IMR-90 (cell line): ENCODE results near the gene C5orf58. TPM values are rescaled to one million over a fixed set of nuclear protein-coding genes. Genes with fewer than 3 reads are reported as not detected.

Experiments used
- ATAC-seq: fragments of 200-7000 bp; cut with Tn5 transposase; 2 replicates; pipeline ENCODE4 v1.9.1; 2020; ENCODE audit warnings: low read depth, mild to moderate bottlenecking, moderate library complexity
- BruUV-seq: library from RNA; stranded (reverse); fragments of 400-500 nt; replicated peaks from 2 replicates; lab custom pipeline; 2021; lab: Mats Ljungman, UMichigan
- CTCF ChIA-PET: fragments of 300-600 bp; formaldehyde crosslinking; extraction: SDS; loops from one replicate; lab custom pipeline; 2021; ENCODE audit warnings: antibody characterized with exemption; lab: Yijun Ruan, JAX
- POLR2A ChIA-PET: fragments of 300-600 bp; sonication (Branson Sonifier 250); formaldehyde crosslinking; loops from one replicate; lab custom pipeline; 2022; ENCODE audit warnings: antibody characterized with exemption; ENCODE audit not compliant: unreplicated experiment; lab: Charles Lee
- DNase-seq: peaks from one replicate; pipeline ENCODE4 v3.0.0; 2013
- H2AFZ ChIP-seq: replicated peaks from 2 replicates; pipeline ENCODE3; 2013; ENCODE audit warnings: low read length, mild to moderate bottlenecking; ENCODE audit not compliant: poor library complexity
- H2AK5ac ChIP-seq: 2 replicates; pipeline ENCODE4 v1.6.1; 2013; ENCODE audit warnings: low read depth, low read length, inconsistent platforms
- H2AK9ac ChIP-seq: replicated peaks from 2 replicates; pipeline ENCODE3; 2013; ENCODE audit warnings: mild to moderate bottlenecking, low read depth, low read length, moderate library complexity; ENCODE audit not compliant: poor library complexity
- H2BK120ac ChIP-seq: 2 replicates; pipeline ENCODE4 v1.6.1; 2013; ENCODE audit warnings: low read depth, low read length, inconsistent platforms
- H2BK15ac ChIP-seq: 3 replicates; pipeline ENCODE4 v1.6.1; 2013; ENCODE audit warnings: low read depth, low read length, inconsistent platforms
- H2BK20ac ChIP-seq: 2 replicates; pipeline ENCODE4 v1.6.1; 2013; ENCODE audit warnings: low read depth, mild to moderate bottlenecking, inconsistent platforms, low read length, moderate library complexity
- H2BK5ac ChIP-seq: 2 replicates; pipeline ENCODE4 v1.6.1; 2013; ENCODE audit warnings: mild to moderate bottlenecking, low read depth, low read length, inconsistent platforms; ENCODE audit not compliant: poor library complexity, severe bottlenecking
- H3K14ac ChIP-seq: replicated peaks from 2 replicates; pipeline ENCODE4 v1.6.1; 2013; ENCODE audit warnings: low read depth, low read length, inconsistent platforms
- H3K18ac ChIP-seq: 2 replicates; pipeline ENCODE4 v1.6.1; 2013; ENCODE audit warnings: low read depth, low read length, control low read depth
- H3K23ac ChIP-seq: 2 replicates; pipeline ENCODE4 v1.6.1; 2013; ENCODE audit warnings: low read depth, low read length, inconsistent platforms
- H3K27ac ChIP-seq: 2 replicates; pipeline ENCODE4 v1.5.1; 2013; ENCODE audit warnings: mild to moderate bottlenecking, control low read depth, low read length; ENCODE audit not compliant: insufficient read depth
- H3K27me3 ChIP-seq: 2 replicates; pipeline ENCODE4 v1.6.1; 2013; ENCODE audit warnings: low read length; ENCODE audit not compliant: control insufficient read depth, insufficient read depth
- H3K36me3 ChIP-seq: 2 replicates; pipeline ENCODE4 v1.6.1; 2013; ENCODE audit warnings: low read length, mixed read lengths; ENCODE audit not compliant: control insufficient read depth, insufficient read depth
- H3K4ac ChIP-seq: 2 replicates; pipeline ENCODE4 v1.6.1; 2013; ENCODE audit warnings: low read depth, low read length, inconsistent platforms
- H3K4me1 ChIP-seq: 2 replicates; pipeline ENCODE4 v1.6.1; 2013; ENCODE audit warnings: low read length, mixed read lengths; ENCODE audit not compliant: control insufficient read depth, insufficient read depth
- H3K4me2 ChIP-seq: 2 replicates; pipeline ENCODE4 v1.6.1; 2013; ENCODE audit warnings: low read depth, mild to moderate bottlenecking, control low read depth, low read length, moderate library complexity
- H3K4me3 ChIP-seq: 2 replicates; pipeline ENCODE4 v1.5.1; 2013; ENCODE audit warnings: low read depth, mild to moderate bottlenecking, control low read depth, low read length, moderate library complexity; ENCODE audit not compliant: insufficient read depth
- H3K56ac ChIP-seq: 2 replicates; pipeline ENCODE4 v1.6.1; 2013; ENCODE audit warnings: low read length, inconsistent platforms; ENCODE audit not compliant: insufficient read depth; ENCODE audit errors: extremely low read depth
- H3K79me1 ChIP-seq, 2 experiments: 2 replicates each; pipeline ENCODE4 v1.6.1; 2013; ENCODE audit warnings: low read length in 2 of 2, inconsistent platforms in 1 of 2, low read depth in 1 of 2
- H3K9ac ChIP-seq: 2 replicates; pipeline ENCODE4 v1.6.1; 2013; ENCODE audit warnings: low read depth, low read length, control low read depth
- H3K9me1 ChIP-seq: 2 replicates; pipeline ENCODE4 v1.6.1; 2013; ENCODE audit warnings: low read length, inconsistent platforms; ENCODE audit not compliant: insufficient read depth
- H3K9me3 ChIP-seq: 2 replicates; pipeline ENCODE4 v1.6.1; 2013; ENCODE audit warnings: low read length; ENCODE audit not compliant: control insufficient read depth, insufficient read depth
- H4K20me1 ChIP-seq: 2 replicates; pipeline ENCODE4 v1.6.1; 2013; ENCODE audit warnings: low read length, inconsistent platforms; ENCODE audit not compliant: insufficient read depth
- H4K5ac ChIP-seq: 2 replicates; pipeline ENCODE4 v1.6.1; 2013; ENCODE audit warnings: mild to moderate bottlenecking, low read depth, low read length, control low read depth
- H4K8ac ChIP-seq, 2 experiments: 2 replicates each; pipeline ENCODE4 v1.6.1; 2013; ENCODE audit warnings: low read depth in 2 of 2, low read length in 2 of 2, control low read depth in 1 of 2, inconsistent platforms in 1 of 2
- H4K91ac ChIP-seq: 2 replicates; pipeline ENCODE4 v1.6.1; 2013; ENCODE audit warnings: low read depth, low read length, inconsistent platforms; ENCODE audit not compliant: insufficient read depth
- BHLHE40 ChIP-seq: fragments of 150-350 bp; IDR thresholded peaks from 2 replicates; pipeline ENCODE4 v1.6.1; 2016; ENCODE audit warnings: mild to moderate bottlenecking, low read depth, low read length
- CEBPB ChIP-seq: IDR thresholded peaks from 2 replicates; pipeline ENCODE4 v1.6.1; 2012; ENCODE audit warnings: low read depth, low read length, improper control_type of control experiment
- CHD1 ChIP-seq: IDR thresholded peaks from 2 replicates; pipeline ENCODE4 v1.6.1; 2012; ENCODE audit warnings: low read depth, low read length, improper control_type of control experiment
- FOS ChIP-seq: fragments of 150-350 bp; IDR thresholded peaks from 2 replicates; pipeline ENCODE4 v1.6.1; 2016; ENCODE audit warnings: low read depth, low read length
- MAFK ChIP-seq: IDR thresholded peaks from 2 replicates; pipeline ENCODE4 v1.6.1; 2012; ENCODE audit warnings: low read depth, low read length, improper control_type of control experiment
- MAZ ChIP-seq: IDR thresholded peaks from 2 replicates; pipeline ENCODE4 v1.6.1; 2012; ENCODE audit warnings: low read depth, mild to moderate bottlenecking, low read length, improper control_type of control experiment, moderate library complexity, borderline replicate concordance
- MXI1 ChIP-seq: IDR thresholded peaks from 2 replicates; pipeline ENCODE4 v1.6.1; 2012; ENCODE audit warnings: low read depth, mild to moderate bottlenecking, low read length, moderate library complexity, borderline replicate concordance
- NFE2L2 ChIP-seq: fragments of 150-350 bp; IDR thresholded peaks from 2 replicates; pipeline ENCODE4 v1.6.1; 2016; ENCODE audit warnings: low read depth, mild to moderate bottlenecking, low read length
- POLR2A ChIP-seq: IDR thresholded peaks from 2 replicates; pipeline ENCODE4 v1.6.1; 2012; ENCODE audit warnings: mild to moderate bottlenecking, low read depth, low read length
- RAD21 ChIP-seq: IDR thresholded peaks from 2 replicates; pipeline ENCODE4 v1.6.1; 2012; ENCODE audit warnings: low read length, improper control_type of control experiment
- RCOR1 ChIP-seq: IDR thresholded peaks from 2 replicates; pipeline ENCODE4 v1.6.1; 2012; ENCODE audit warnings: mild to moderate bottlenecking, low read length, improper control_type of control experiment; ENCODE audit not compliant: insufficient replicate concordance
- RFX5 ChIP-seq: IDR thresholded peaks from 2 replicates; pipeline ENCODE4 v1.8.0; 2012; ENCODE audit warnings: low read depth, mild to moderate bottlenecking, low read length, moderate library complexity
- SMC3 ChIP-seq: fragments of 150-350 bp; IDR thresholded peaks from 2 replicates; pipeline ENCODE4 v1.6.1; 2016; ENCODE audit warnings: low read depth, mild to moderate bottlenecking, antibody characterized with exemption, low read length, moderate library complexity
- USF2 ChIP-seq: fragments of 150-350 bp; IDR thresholded peaks from 2 replicates; pipeline ENCODE4 v1.6.1; 2017; ENCODE audit warnings: mild to moderate bottlenecking, antibody characterized with exemption, low read length, low read depth
- WGBS, 2 experiments: methylation state at CpG; one replicate each; pipeline versions ENCODE4 v1.1.5 to v1.1.7; 2013; ENCODE audit warnings: missing lambda C conversion rate in 2 of 2; ENCODE audit not compliant: insufficient read length in 1 of 2; ENCODE audit errors: extremely low coverage in 2 of 2; 5-methylcytosine and 5-hydroxymethylcytosine counted together
- dilution Hi-C: fragments of 300-500 bp; cut with HindIII; formaldehyde crosslinking; loops from one replicate; pipeline ENCODE4 v1.14.3; 2018; ENCODE audit warnings: low sequenced_read_pairs; ENCODE audit not compliant: unreplicated experiment
- in situ Hi-C: fragments of 300-500 bp; cut with MboI; formaldehyde crosslinking; loops from 3 replicates; pipeline ENCODE4 v1.14.3; 2019; ENCODE audit warnings: low sequenced_read_pairs, inconsistent platforms, mixed read lengths
- intact Hi-C: fragments of 100-400 bp; cut with micrococcal nuclease; formaldehyde crosslinking; loops from 2 replicates; pipeline ENCODE4 v1.10.0; 2022
- polyA plus RNA-seq, 3 experiments: library from polyadenylated mRNA; depleted of rRNA; stranded (reverse); fragments of >200 nt; gene quantifications; 2 replicates each; pipeline ENCODE4 v1.2.3, GENCODE V29; 2012; ENCODE audit warnings: low replicate concordance in 1 of 3
- total RNA-seq: library from RNA; depleted of rRNA; stranded (reverse); fragments of >200 nt; gene quantifications from 2 replicates; pipeline ENCODE4 v1.2.3, GENCODE V29; 2012
- TF ChIP-seq, protein P1 (sequence below): conservative IDR thresholded peaks from 2 replicates; pipeline ENCODE4 v1.5.1; 2012; ENCODE audit warnings: mild to moderate bottlenecking, low read depth, low read length, improper control_type of control experiment

Gene C5orf58
- total and polyA plus RNA-seq, 2 of the 4 experiments (the other 2 are of a cell fraction), result not detected

DNA sequence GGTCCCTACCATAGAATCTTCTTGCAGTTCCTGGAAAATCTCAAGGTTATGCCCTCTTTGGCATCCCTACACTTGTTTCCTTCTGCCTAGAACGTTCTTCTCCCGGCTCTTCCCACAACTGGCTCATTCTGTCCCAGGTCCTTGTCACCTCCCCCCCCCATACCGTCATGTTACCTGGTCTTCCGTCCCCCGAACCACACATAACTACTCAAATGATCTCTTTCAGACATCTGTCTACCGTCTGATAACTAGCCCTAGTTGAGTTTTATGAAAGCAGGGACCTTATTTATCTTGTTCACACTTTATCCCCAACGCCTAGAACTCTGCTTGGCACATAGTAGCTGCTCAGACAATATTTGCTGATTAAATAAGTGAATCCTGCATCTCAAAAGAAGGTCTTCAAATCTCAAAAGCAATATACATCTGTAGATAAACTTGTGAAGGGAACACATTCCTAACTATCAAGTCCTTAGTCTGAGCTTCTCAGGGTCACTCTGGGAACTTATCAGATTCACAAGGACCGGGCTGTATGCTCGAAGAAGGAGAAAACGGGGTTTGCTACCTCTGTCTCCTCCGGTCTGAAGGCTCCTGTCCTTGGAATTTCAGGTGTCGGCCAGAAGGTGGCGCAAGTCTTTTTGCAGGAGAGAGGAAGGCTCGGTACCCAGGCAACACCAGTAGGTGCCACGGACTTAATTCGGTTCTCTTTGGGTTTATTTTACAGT, 34.8 kb downstream of the C5orf58 start (continued):
- no peak for TF ChIP-seq BHLHE40

GRCh38 chr5:170268153-170268689, 35.4 kb downstream of the C5orf58 start:
- no peak overlapping the region for H3K4ac ChIP-seq
- no peak overlapping the region for H3K23ac ChIP-seq
- H3K27me3 ChIP-seq, result peaks cover 3% of the 10 kb centered on the region
- in situ Hi-C loops (no loop called here), intact Hi-C loops (loop anchor here (1.0 to 10.0 kb wide), 2 partner anchors 151 to 357 kb away; no protein-coding TSS in a partner anchor), dilution Hi-C loops (no loop called here)
- H3K36me3 ChIP-seq, result no peaks in the 10 kb centered on the region
- no peaks in the 10 kb centered on the region for H3K9me3 ChIP-seq
- H2BK20ac ChIP-seq, result no peak overlapping the region
- H3K4me2 ChIP-seq, result no peak overlapping the region; the same call in 1 of the 2 replicates
- no peak overlapping the region for H2AK5ac ChIP-seq
- H2BK15ac ChIP-seq, result no peak overlapping the region
- no peak for ATAC-seq
- no peaks in the 10 kb centered on the region for H3K79me1 ChIP-seq
- peak overlapping the region; percentile 18 for H2AFZ ChIP-seq
- no peaks in the 10 kb centered on the region for H3K9me1 ChIP-seq
- H3K9ac ChIP-seq, result no peak overlapping the region
- ChIA-PET POLR2A (no interaction called here), CTCF (no interaction called here)
- H3K18ac ChIP-seq, result no peak overlapping the region
- H3K56ac ChIP-seq, result no peak overlapping the region
- no peak overlapping the region for H4K5ac ChIP-seq
- no peak for DNase-seq
- no peak overlapping the region for H4K8ac ChIP-seq
- BruUV-seq, result no TSS peak
- no peak overlapping the region for H3K14ac ChIP-seq
- H2AK9ac ChIP-seq, result no peak overlapping the region
- H4K91ac ChIP-seq, result no peak overlapping the region
- no peak overlapping the region for H2BK5ac ChIP-seq
- no peaks in the 10 kb centered on the region for H3K4me1 ChIP-seq
- no peak overlapping the region for H2BK120ac ChIP-seq
- H4K20me1 ChIP-seq, result no peaks in the 10 kb centered on the region
- no CpG with 5 or more reads among the region's 15 CpGs for WGBS, 2 experiments
- no peak overlapping the region for H3K27ac ChIP-seq
- H3K4me3 ChIP-seq, result no peak overlapping the region
- TF ChIP-seq BHLHE40 (no peak), CHD1 (no peak), NFE2L2 (no peak), RAD21 (no peak), POLR2A (no peak), MAZ (no peak), FOS (no peak), MXI1 (no peak), USF2 (no peak), RCOR1 (no peak), MAFK (no peak), CEBPB (no peak), SMC3 (no peak), RFX5 (no peak)
- TF ChIP-seq, protein P1, sequence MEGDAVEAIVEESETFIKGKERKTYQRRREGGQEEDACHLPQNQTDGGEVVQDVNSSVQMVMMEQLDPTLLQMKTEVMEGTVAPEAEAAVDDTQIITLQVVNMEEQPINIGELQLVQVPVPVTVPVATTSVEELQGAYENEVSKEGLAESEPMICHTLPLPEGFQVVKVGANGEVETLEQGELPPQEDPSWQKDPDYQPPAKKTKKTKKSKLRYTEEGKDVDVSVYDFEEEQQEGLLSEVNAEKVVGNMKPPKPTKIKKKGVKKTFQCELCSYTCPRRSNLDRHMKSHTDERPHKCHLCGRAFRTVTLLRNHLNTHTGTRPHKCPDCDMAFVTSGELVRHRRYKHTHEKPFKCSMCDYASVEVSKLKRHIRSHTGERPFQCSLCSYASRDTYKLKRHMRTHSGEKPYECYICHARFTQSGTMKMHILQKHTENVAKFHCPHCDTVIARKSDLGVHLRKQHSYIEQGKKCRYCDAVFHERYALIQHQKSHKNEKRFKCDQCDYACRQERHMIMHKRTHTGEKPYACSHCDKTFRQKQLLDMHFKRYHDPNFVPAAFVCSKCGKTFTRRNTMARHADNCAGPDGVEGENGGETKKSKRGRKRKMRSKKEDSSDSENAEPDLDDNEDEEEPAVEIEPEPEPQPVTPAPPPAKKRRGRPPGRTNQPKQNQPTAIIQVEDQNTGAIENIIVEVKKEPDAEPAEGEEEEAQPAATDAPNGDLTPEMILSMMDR, result no peak
